Panc1 (cell line): ENCODE data around the gene TGFB1I1.

Source experiments
- POLR2AphosphoS5 ChIP-seq: IDR thresholded peaks from 2 replicates; pipeline ENCODE4 v1.6.1; 2012; ENCODE audit warnings: mild to moderate bottlenecking, low read depth, low read length, moderate library complexity
- SIN3A ChIP-seq: IDR thresholded peaks from 2 replicates; pipeline ENCODE4 v1.6.1; 2012; ENCODE audit warnings: low read depth, mild to moderate bottlenecking, low read length, moderate library complexity, borderline replicate concordance; ENCODE audit not compliant: insufficient read depth
- TCF7L2 ChIP-seq: IDR thresholded peaks from 2 replicates; pipeline ENCODE4 v1.6.1; 2011; ENCODE audit warnings: mild to moderate bottlenecking, low read depth, low read length, inconsistent platforms
- TF ChIP-seq, protein P1 (sequence below): fragments of 450-650 bp; IDR thresholded peaks from 2 replicates; pipeline ENCODE4 v1.5.1; 2017; ENCODE audit warnings: mild to moderate bottlenecking
- TF ChIP-seq, protein P2 (sequence below), 2 experiments: IDR thresholded peaks; 2 replicates each; pipeline ENCODE4 v1.6.1; 2011 to 2012; ENCODE audit warnings: low read depth in 2 of 2, control low read depth in 1 of 2, low read length in 1 of 2, mild to moderate bottlenecking in 1 of 2, moderate library complexity in 1 of 2; ENCODE audit not compliant: insufficient read depth in 1 of 2

DNA sequence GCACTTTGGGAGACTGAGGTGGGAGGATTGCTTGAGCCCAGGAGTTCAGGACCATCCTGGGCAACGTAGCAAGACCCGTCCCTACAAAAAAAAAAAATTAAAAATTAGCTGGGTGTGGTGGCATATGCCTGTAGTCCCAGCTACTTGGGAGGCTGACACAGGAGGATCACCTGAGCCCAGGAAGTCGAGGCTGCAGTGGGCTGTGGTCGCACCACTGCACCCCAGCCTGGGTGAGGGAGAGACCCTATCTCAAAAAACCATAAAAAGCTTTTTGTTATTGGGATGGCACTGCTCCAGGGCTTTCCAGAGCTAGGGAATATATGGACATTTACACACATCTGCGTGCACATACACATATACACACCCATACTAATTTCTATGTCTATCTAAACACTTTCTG, 20.8 kb upstream of the TGFB1I1 start:
- TF ChIP-seq, protein P1, sequence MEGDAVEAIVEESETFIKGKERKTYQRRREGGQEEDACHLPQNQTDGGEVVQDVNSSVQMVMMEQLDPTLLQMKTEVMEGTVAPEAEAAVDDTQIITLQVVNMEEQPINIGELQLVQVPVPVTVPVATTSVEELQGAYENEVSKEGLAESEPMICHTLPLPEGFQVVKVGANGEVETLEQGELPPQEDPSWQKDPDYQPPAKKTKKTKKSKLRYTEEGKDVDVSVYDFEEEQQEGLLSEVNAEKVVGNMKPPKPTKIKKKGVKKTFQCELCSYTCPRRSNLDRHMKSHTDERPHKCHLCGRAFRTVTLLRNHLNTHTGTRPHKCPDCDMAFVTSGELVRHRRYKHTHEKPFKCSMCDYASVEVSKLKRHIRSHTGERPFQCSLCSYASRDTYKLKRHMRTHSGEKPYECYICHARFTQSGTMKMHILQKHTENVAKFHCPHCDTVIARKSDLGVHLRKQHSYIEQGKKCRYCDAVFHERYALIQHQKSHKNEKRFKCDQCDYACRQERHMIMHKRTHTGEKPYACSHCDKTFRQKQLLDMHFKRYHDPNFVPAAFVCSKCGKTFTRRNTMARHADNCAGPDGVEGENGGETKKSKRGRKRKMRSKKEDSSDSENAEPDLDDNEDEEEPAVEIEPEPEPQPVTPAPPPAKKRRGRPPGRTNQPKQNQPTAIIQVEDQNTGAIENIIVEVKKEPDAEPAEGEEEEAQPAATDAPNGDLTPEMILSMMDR = no peak
- no peak for TF ChIP-seq POLR2AphosphoS5
- TF ChIP-seq, protein P2, sequence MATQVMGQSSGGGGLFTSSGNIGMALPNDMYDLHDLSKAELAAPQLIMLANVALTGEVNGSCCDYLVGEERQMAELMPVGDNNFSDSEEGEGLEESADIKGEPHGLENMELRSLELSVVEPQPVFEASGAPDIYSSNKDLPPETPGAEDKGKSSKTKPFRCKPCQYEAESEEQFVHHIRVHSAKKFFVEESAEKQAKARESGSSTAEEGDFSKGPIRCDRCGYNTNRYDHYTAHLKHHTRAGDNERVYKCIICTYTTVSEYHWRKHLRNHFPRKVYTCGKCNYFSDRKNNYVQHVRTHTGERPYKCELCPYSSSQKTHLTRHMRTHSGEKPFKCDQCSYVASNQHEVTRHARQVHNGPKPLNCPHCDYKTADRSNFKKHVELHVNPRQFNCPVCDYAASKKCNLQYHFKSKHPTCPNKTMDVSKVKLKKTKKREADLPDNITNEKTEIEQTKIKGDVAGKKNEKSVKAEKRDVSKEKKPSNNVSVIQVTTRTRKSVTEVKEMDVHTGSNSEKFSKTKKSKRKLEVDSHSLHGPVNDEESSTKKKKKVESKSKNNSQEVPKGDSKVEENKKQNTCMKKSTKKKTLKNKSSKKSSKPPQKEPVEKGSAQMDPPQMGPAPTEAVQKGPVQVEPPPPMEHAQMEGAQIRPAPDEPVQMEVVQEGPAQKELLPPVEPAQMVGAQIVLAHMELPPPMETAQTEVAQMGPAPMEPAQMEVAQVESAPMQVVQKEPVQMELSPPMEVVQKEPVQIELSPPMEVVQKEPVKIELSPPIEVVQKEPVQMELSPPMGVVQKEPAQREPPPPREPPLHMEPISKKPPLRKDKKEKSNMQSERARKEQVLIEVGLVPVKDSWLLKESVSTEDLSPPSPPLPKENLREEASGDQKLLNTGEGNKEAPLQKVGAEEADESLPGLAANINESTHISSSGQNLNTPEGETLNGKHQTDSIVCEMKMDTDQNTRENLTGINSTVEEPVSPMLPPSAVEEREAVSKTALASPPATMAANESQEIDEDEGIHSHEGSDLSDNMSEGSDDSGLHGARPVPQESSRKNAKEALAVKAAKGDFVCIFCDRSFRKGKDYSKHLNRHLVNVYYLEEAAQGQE (IDR thresholded peaks at IDR 0.05; ENCODE audit: insufficient read depth in 1 of 2, low read depth in 2 of 2, low read length in 1 of 2) = no peak
- no peak for TF ChIP-seq SIN3A
- TF ChIP-seq TCF7L2 = no peak
